GM12878 (cell line): ENCODE results near the gene RFC4.

Source experiments
- BCL11A ChIP-seq: IDR thresholded peaks from 2 replicates; pipeline ENCODE4 v1.6.1; 2011; ENCODE audit warnings: low read depth, low read length
- CREB1 ChIP-seq: IDR thresholded peaks from 2 replicates; pipeline ENCODE4 v1.6.1; 2012; ENCODE audit warnings: low read depth, mild to moderate bottlenecking, inconsistent platforms
- CTCF ChIP-seq, 3 experiments: IDR thresholded peaks in 2 of 3; conservative IDR thresholded peaks in 1 of 3; 2 replicates each; pipeline ENCODE4 v1.5.1; 2011; ENCODE audit warnings: low read depth in 3 of 3, low read length in 3 of 3, mild to moderate bottlenecking in 3 of 3, control low read depth in 2 of 3, moderate library complexity in 2 of 3, inconsistent platforms in 1 of 3, mixed read lengths in 1 of 3; ENCODE audit not compliant: control insufficient read depth in 2 of 3, insufficient read depth in 1 of 3; ENCODE audit errors: extremely low read depth in 1 of 3
- EZH2 ChIP-seq: IDR thresholded peaks from 2 replicates; pipeline ENCODE4 v1.6.1; 2012; ENCODE audit warnings: low read depth, mild to moderate bottlenecking, control low read depth, inconsistent platforms, low read length, borderline replicate concordance; ENCODE audit not compliant: control insufficient read depth
- IRF4 ChIP-seq: IDR thresholded peaks from 2 replicates; pipeline ENCODE4 v1.6.1; 2011; ENCODE audit warnings: low read depth, low read length
- MEF2B ChIP-seq: fragments of 450-650 bp; IDR thresholded peaks from 2 replicates; pipeline ENCODE4 v1.6.1; 2018; ENCODE audit warnings: mild to moderate bottlenecking, moderate library complexity; ENCODE audit not compliant: partially characterized antibody, poor library complexity, severe bottlenecking
- NRF1 ChIP-seq: conservative IDR thresholded peaks from 2 replicates; pipeline ENCODE4 v1.6.1; 2011; ENCODE audit warnings: mild to moderate bottlenecking, low read depth, low read length, improper control_type of control experiment
- POLR2A ChIP-seq: IDR thresholded peaks from 2 replicates; pipeline ENCODE4 v1.6.1; 2011; ENCODE audit warnings: low read depth, mild to moderate bottlenecking, low read length
- POU2F2 ChIP-seq: IDR thresholded peaks from 3 replicates; pipeline ENCODE4 v1.6.1; 2011; ENCODE audit warnings: low read depth, mild to moderate bottlenecking, low read length, borderline replicate concordance
- REST ChIP-seq: IDR thresholded peaks from 2 replicates; pipeline ENCODE4 v1.6.1; 2012; ENCODE audit warnings: mild to moderate bottlenecking, low read depth, low read length
- SP1 ChIP-seq: IDR thresholded peaks from one replicate; pipeline ENCODE4 v1.6.1; 2011; ENCODE audit warnings: low read depth, low read length
- USF2 ChIP-seq: IDR thresholded peaks from 2 replicates; pipeline ENCODE4 v1.6.1; 2011; ENCODE audit warnings: low read depth, low read length, improper control_type of control experiment, borderline replicate concordance
- ZBTB40 ChIP-seq: fragments of 450-650 bp; IDR thresholded peaks from 2 replicates; pipeline ENCODE4 v1.6.1; 2016; ENCODE audit warnings: mild to moderate bottlenecking, moderate library complexity, borderline replicate concordance
- ZZZ3 ChIP-seq: IDR thresholded peaks from 2 replicates; pipeline ENCODE4 v1.6.1; 2011; ENCODE audit warnings: low read depth; ENCODE audit not compliant: control insufficient read depth, insufficient read length

GRCh38 chr3:186815435-186815834, 9.2 kb upstream of the RFC4 start:
- TF ChIP-seq BCL11A (no peak), IRF4 (no peak), CTCF (IDR thresholded peaks at IDR 0.05 in 2 of 3, conservative IDR thresholded peaks at IDR 0.05 in 1 of 3; ENCODE audit: control insufficient read depth in 2 of 3, extremely low read depth in 1 of 3, insufficient read depth in 1 of 3, low read depth in 3 of 3, low read length in 3 of 3) (no peak), MEF2B (no peak), CREB1 (no peak), EZH2 (no peak), SP1 (no peak), USF2 (no peak), ZZZ3 (no peak), NRF1 (no peak), ZBTB40 (no peak), POLR2A (no peak), REST (no peak), POU2F2 (no peak)
